IgD-negative memory B cell (primary cell): Measurements from ENCODE around the gene HSPBP1. TPM values are rescaled to one million over a fixed set of nuclear protein-coding genes. Genes with fewer than 3 reads are reported as not detected.

Experiments
- H3K27ac Mint-ChIP-seq, 3 donors: one replicate each; pipeline ENCODE4 v1.8.0; 2020 to 2022; ENCODE audit warnings: mild to moderate bottlenecking in 3 of 3, mixed read lengths in 3 of 3, moderate library complexity in 1 of 3
- H3K27me3 Mint-ChIP-seq: one replicate; pipeline ENCODE4 v1.8.0; 2021; ENCODE audit warnings: mixed read lengths
- H3K36me3 Mint-ChIP-seq: one replicate; pipeline ENCODE4 v1.8.0; 2020; ENCODE audit warnings: mild to moderate bottlenecking, mixed read lengths
- H3K4me1 Mint-ChIP-seq, 3 donors: one replicate each; pipeline ENCODE4 v1.8.0; 2020 to 2022; ENCODE audit warnings: mixed read lengths in 3 of 3, mild to moderate bottlenecking in 1 of 3
- H3K4me3 Mint-ChIP-seq, 4 donors: one replicate each; pipeline ENCODE4 v1.8.0; 2020 to 2022; ENCODE audit warnings: mild to moderate bottlenecking in 4 of 4, mixed read lengths in 4 of 4, moderate library complexity in 3 of 4
- H3K9me3 Mint-ChIP-seq, 3 donors: one replicate each; pipeline ENCODE4 v1.8.0; 2020 to 2021; ENCODE audit warnings: mixed read lengths in 3 of 3, mild to moderate bottlenecking in 1 of 3
- polyA plus RNA-seq: library from polyadenylated mRNA; unstranded; fragments of 300-500 nt; fragmentation: Illumina TruSeq; gene quantifications from one replicate; pipeline ENCODE4 v1.2.3, GENCODE V29; 2021

Gene HSPBP1
- polyA plus RNA-seq, 1 donor from 2014 or later, result 34.1 TPM

- Mint-ChIP-seq H3K27me3 (no peaks in the 10 kb centered on the region), H3K27ac (no peak overlapping the region), H3K4me3 (no peak overlapping the region), H3K36me3 (peaks cover 4% of the 10 kb centered on the region), H3K4me1 (peaks cover 0 to 5% (median 0%) of the 10 kb centered on the region in 3 donors), H3K9me3 (peaks cover 0 to 9% (median 4%) of the 10 kb centered on the region in 3 donors)
Observed at GRCh38 chr19:55223291-55224037, 56.4 kb downstream of the HSPBP1 start.

GRCh38 chr19:55220525-55220924 is 59.4 kb downstream of the HSPBP1 start:
- peaks cover 2% of the 10 kb centered on the region for H3K36me3 Mint-ChIP-seq
- H3K27ac Mint-ChIP-seq, result no peak overlapping the region

GRCh38 chr19:55216461-55217198 is 63.3 kb downstream of the HSPBP1 start:
- Mint-ChIP-seq H3K4me3 (peak overlapping the region in 2 of 4 donors; percentile 69 to 70), H3K9me3 (peaks cover 5 to 14% (median 13%) of the 10 kb centered on the region in 3 donors), H3K27me3 (peaks cover 10% of the 10 kb centered on the region), H3K4me1 (peaks cover 0 to 6% (median 5%) of the 10 kb centered on the region in 3 donors), H3K27ac (peak overlapping the region in 2 of 3 donors; percentile 42 to 68), H3K36me3 (peaks cover 3% of the 10 kb centered on the region)

More at GRCh38 chr19:55220525-55220924, 59.4 kb downstream of the HSPBP1 start:
- peaks cover 0 to 8% (median 5%) of the 10 kb centered on the region in 3 donors for H3K4me1 Mint-ChIP-seq
- H3K9me3 Mint-ChIP-seq, result peaks cover 0 to 9% (median 4%) of the 10 kb centered on the region in 3 donors
- no peak overlapping the region for H3K4me3 Mint-ChIP-seq
- H3K27me3 Mint-ChIP-seq, result peaks cover 8% of the 10 kb centered on the region

- peaks cover 18% of the 10 kb centered on the region for H3K27me3 Mint-ChIP-seq
- peaks cover 5 to 11% (median 5%) of the 10 kb centered on the region in 3 donors for H3K9me3 Mint-ChIP-seq
- peak overlapping the region in 1 of 4 donors; percentile 41 for H3K4me3 Mint-ChIP-seq
- H3K36me3 Mint-ChIP-seq, result peaks cover 1% of the 10 kb centered on the region
- no peak overlapping the region for H3K27ac Mint-ChIP-seq
- peaks cover 0 to 6% (median 5%) of the 10 kb centered on the region in 3 donors for H3K4me1 Mint-ChIP-seq
Observed at GRCh38 chr19:55213547-55213946, 66.4 kb downstream of the HSPBP1 start.

GRCh38 chr19:55212447-55212846 is 67.5 kb downstream of the HSPBP1 start:
- Mint-ChIP-seq H3K9me3 (peaks cover 5 to 11% (median 5%) of the 10 kb centered on the region in 3 donors), H3K4me1 (peaks cover 0 to 6% (median 5%) of the 10 kb centered on the region in 3 donors), H3K27ac (no peak overlapping the region), H3K27me3 (peaks cover 18% of the 10 kb centered on the region), H3K4me3 (no peak overlapping the region), H3K36me3 (peaks cover 1% of the 10 kb centered on the region)

Other genes starting within 250 kb of the HSPBP1 start
- gene GP6, start 241.8 kb downstream of the HSPBP1 start, polyA plus RNA-seq, result 0.55 TPM
- gene RDH13, start 217.0 kb downstream of the HSPBP1 start, polyA plus RNA-seq, result 18.7 TPM
- 0.93 TPM for gene EPS8L1, start 204.2 kb downstream of the HSPBP1 start, polyA plus RNA-seq
- 7.4 TPM for gene PPP1R12C, start 162.5 kb downstream of the HSPBP1 start, polyA plus RNA-seq
- not detected for gene TNNT1, start 130.9 kb downstream of the HSPBP1 start, polyA plus RNA-seq
- gene TNNI3, start 122.4 kb downstream of the HSPBP1 start, polyA plus RNA-seq, result not detected
- gene DNAAF3, start 113.5 kb downstream of the HSPBP1 start, polyA plus RNA-seq, result not detected
- gene SYT5, start 99.8 kb downstream of the HSPBP1 start, polyA plus RNA-seq, result 0.43 TPM
- not detected for gene PTPRH, start 70.6 kb downstream of the HSPBP1 start, polyA plus RNA-seq
- 1.4 TPM for gene TMEM86B, start 51.3 kb downstream of the HSPBP1 start, polyA plus RNA-seq
- gene PPP6R1, start 21.1 kb downstream of the HSPBP1 start, polyA plus RNA-seq, result 47.0 TPM
- gene BRSK1, start 3.9 kb upstream of the HSPBP1 start, polyA plus RNA-seq, result 0.34 TPM
- not detected for gene TMEM150B, start 45.2 kb upstream of the HSPBP1 start, polyA plus RNA-seq
- 2.3 TPM for gene KMT5C, start 59.8 kb upstream of the HSPBP1 start, polyA plus RNA-seq
- gene COX6B2, start 74.6 kb upstream of the HSPBP1 start, polyA plus RNA-seq, result not detected
- gene GARIN5B, start 83.2 kb upstream of the HSPBP1 start, polyA plus RNA-seq, result not detected
- gene IL11, start 90.4 kb upstream of the HSPBP1 start, polyA plus RNA-seq, result not detected
- gene TMEM190, start 96.7 kb upstream of the HSPBP1 start, polyA plus RNA-seq, result not detected
- gene TMEM238, start 104.2 kb upstream of the HSPBP1 start, polyA plus RNA-seq, result 1.1 TPM
- 825 TPM for gene RPL28, start 105.8 kb upstream of the HSPBP1 start, polyA plus RNA-seq
- 37.6 TPM for gene UBE2S, start 127.7 kb upstream of the HSPBP1 start, polyA plus RNA-seq
- gene SHISA7, start 163.2 kb upstream of the HSPBP1 start, polyA plus RNA-seq, result not detected
- gene ISOC2, start 181.5 kb upstream of the HSPBP1 start, polyA plus RNA-seq, result 40.0 TPM
- not detected for gene C19orf85, start 184.6 kb upstream of the HSPBP1 start, polyA plus RNA-seq
- 0.34 TPM for gene ZNF628, start 196.5 kb upstream of the HSPBP1 start, polyA plus RNA-seq
- 6.1 TPM for gene NAT14, start 205.1 kb upstream of the HSPBP1 start, polyA plus RNA-seq
- gene SSC5D, start 208.3 kb upstream of the HSPBP1 start, polyA plus RNA-seq, result not detected